ENCODE data around the gene TES.

TES gene

GRCh38 chr7:116230191-116231005 lies 20.1 kb downstream of the TES start:
- TF ChIP-seq JUND (IDR thresholded peaks at IDR 0.05; ENCODE audit: low read depth): no peak
- no peak for DNase-seq (ENCODE audit: low read depth in 1 of 2, low spot score in 1 of 2)
- in situ Hi-C loops (cut with HindIII; ENCODE audit: low pct_unique_long_range_greater_than_20kb, low sequenced_read_pairs): no loop called here

DNA sequence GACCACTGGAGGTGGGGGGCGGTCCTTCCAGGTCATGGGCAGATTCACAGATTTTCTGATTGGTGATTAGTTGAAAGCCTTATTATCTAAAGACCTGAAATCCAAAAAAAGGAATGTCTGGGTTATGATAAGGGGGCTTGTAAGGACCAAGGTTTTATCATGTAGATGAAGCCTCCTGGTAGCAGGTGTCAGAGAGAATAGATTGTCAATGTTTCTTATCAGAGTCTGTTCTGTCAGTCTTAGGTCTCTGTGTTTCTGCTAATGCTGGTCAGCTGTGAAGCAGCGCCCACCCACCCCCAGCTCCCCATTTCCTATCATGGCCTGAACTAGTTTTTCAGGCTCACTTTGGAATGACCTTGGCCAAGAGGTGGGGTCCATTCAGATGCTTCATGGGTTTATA lies 21.2 kb downstream of the TES start:
- no peak for DNase-seq (ENCODE audit: low read depth in 1 of 2, low spot score in 1 of 2)
- in situ Hi-C loops (cut with HindIII; ENCODE audit: low pct_unique_long_range_greater_than_20kb, low sequenced_read_pairs): no loop called here

DNA sequence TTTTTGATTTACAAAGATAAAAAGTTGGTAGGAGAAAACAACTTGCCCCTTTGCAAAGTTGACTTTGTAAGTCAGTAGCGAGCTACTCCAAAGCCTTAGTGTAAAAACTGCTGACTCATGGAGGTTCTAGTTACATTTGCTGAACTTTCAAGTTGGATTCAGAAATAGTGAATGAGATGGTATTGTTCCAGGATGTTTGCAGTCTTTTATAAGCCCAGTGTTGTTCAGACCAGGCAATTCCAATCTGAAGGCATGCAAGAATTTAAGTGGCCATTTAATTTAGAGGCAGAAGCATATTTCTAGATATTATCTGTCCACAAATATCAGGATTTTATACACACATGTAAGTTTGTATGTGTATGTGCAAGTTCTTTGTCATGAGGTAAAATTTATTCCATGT lies 21.6 kb downstream of the TES start:
- in situ Hi-C loops (cut with HindIII; ENCODE audit: low pct_unique_long_range_greater_than_20kb, low sequenced_read_pairs): no loop called here
- no peak for TF ChIP-seq JUND (IDR thresholded peaks at IDR 0.05; ENCODE audit: low read depth)
- DNase-seq (ENCODE audit: low read depth in 1 of 2, low spot score in 1 of 2): peak in 1 of 2 experiments; percentile 35

More for the DNA sequence above, 21.2 kb downstream of the TES start:
- TF ChIP-seq JUND (IDR thresholded peaks at IDR 0.05; ENCODE audit: low read depth): no peak

GRCh38 chr7:116232350-116232749 lies 22.0 kb downstream of the TES start:
- DNase-seq (ENCODE audit: low read depth in 1 of 2, low spot score in 1 of 2): no peak
- no peak for TF ChIP-seq JUND (IDR thresholded peaks at IDR 0.05; ENCODE audit: low read depth)
- in situ Hi-C loops (cut with HindIII; ENCODE audit: low pct_unique_long_range_greater_than_20kb, low sequenced_read_pairs): no loop called here

DNA sequence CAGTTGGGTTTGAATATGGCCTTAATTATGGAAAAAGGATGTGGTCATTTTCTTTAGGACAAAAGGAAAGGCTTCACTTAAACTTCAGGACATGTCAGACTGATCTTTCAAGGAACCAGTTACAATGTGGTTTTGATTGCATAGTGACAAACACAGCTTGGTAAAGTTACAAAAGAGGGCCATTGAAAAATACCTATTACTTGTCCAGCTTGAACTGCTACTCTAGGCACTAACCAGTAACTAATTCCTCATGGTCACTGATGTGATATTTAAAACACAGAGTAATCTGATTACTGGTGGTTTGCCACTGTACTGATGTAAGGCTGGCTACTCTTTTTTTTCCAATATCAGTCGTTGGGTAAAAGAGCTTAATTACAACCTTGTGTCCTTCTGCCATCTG lies 22.6 kb downstream of the TES start:
- no peak for TF ChIP-seq JUND (IDR thresholded peaks at IDR 0.05; ENCODE audit: low read depth)
- in situ Hi-C loops (cut with HindIII; ENCODE audit: low pct_unique_long_range_greater_than_20kb, low sequenced_read_pairs): no loop called here
- no peak for DNase-seq (ENCODE audit: low read depth in 1 of 2, low spot score in 1 of 2)

- no peak for TF ChIP-seq JUND (IDR thresholded peaks at IDR 0.05; ENCODE audit: low read depth)
- no peak for DNase-seq (ENCODE audit: low read depth in 1 of 2, low spot score in 1 of 2)
- in situ Hi-C loops (cut with HindIII; ENCODE audit: low pct_unique_long_range_greater_than_20kb, low sequenced_read_pairs): no loop called here
Observed at GRCh38 chr7:116234517-116235200, 24.3 kb downstream of the TES start.

DNA sequence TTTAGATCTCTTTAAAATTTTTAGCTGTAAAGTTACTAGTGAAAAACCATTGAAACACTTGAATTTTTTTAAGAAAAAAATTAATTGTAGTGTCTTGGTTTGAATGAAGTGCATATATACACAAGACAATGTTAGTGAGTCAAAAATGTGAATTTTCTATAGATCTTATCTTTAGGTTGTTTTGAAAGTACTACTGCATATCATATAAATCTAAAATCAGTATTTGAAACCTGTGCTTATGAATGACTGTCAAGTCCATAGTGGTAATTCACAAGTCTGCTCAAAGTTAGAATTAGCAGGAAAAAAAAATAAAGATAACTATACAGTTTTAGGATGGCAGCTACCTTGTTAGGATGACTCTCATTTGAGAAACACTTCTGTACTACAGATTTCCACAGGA lies 25.0 kb downstream of the TES start:
- no peak for TF ChIP-seq JUND (IDR thresholded peaks at IDR 0.05; ENCODE audit: low read depth)
- in situ Hi-C loops (cut with HindIII; ENCODE audit: low pct_unique_long_range_greater_than_20kb, low sequenced_read_pairs): no loop called here
- no peak for DNase-seq (ENCODE audit: low read depth in 1 of 2, low spot score in 1 of 2)

DNA sequence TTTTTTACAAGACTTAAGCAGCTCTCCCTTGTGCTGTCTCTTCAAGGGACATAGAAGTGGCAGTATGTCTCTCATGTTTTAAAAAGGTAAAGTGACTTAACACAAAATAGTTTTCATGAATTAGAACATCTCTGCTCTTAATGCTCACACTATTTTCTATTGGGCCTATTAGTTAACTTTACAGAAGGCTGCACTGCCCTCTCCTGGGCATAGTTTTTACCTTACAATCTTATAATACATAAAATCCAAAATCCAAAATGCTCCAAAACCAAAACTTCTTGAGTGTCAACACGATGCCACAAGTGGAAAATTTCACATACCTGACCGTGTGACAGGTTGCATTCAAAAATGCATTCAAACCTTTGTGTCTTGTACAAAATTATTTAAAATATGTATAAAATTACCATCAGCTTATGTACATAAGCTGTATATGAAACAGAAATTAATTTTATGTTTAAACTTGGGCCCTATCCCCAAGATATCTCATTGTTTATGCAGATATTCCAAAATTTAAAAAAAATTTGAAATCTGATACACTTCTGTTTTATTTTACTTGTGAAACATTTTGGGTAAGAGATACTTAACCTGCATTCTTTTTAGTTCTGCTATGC lies 25.8 kb downstream of the TES start:
- TF ChIP-seq JUND (IDR thresholded peaks at IDR 0.05; ENCODE audit: low read depth): no peak
- in situ Hi-C loops (cut with HindIII; ENCODE audit: low pct_unique_long_range_greater_than_20kb, low sequenced_read_pairs): no loop called here
- peak in 1 of 2 experiments; percentile 62 for DNase-seq (ENCODE audit: low read depth in 1 of 2, low spot score in 1 of 2)

- in situ Hi-C loops (cut with HindIII; ENCODE audit: low pct_unique_long_range_greater_than_20kb, low sequenced_read_pairs): no loop called here
- no peak for DNase-seq (ENCODE audit: low read depth in 1 of 2, low spot score in 1 of 2)
- no peak for TF ChIP-seq JUND (IDR thresholded peaks at IDR 0.05; ENCODE audit: low read depth)
Observed at GRCh38 chr7:116239020-116239419, 28.7 kb downstream of the TES start.

DNA sequence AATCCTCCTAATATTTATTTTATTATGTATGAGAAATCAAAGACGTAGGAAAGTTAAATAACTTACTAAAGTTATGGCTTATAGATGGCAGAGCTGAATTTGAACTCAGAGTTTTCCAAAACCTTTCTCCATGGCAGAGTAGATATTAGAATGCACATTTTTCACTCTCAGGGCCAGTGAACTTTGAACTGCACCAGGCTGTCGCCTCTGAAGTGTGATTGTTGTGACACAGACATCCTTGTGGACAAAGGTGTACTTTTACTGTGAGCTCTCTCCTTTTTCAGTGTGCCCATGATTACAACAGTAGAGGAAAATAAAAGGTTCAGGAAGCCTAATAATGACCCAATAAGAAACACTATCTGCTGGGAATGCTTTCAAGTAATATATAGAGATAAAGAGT lies 29.1 kb downstream of the TES start:
- in situ Hi-C loops (cut with HindIII; ENCODE audit: low pct_unique_long_range_greater_than_20kb, low sequenced_read_pairs): no loop called here
- no peak for DNase-seq (ENCODE audit: low read depth in 1 of 2, low spot score in 1 of 2)
- TF ChIP-seq JUND (IDR thresholded peaks at IDR 0.05; ENCODE audit: low read depth): no peak

DNA sequence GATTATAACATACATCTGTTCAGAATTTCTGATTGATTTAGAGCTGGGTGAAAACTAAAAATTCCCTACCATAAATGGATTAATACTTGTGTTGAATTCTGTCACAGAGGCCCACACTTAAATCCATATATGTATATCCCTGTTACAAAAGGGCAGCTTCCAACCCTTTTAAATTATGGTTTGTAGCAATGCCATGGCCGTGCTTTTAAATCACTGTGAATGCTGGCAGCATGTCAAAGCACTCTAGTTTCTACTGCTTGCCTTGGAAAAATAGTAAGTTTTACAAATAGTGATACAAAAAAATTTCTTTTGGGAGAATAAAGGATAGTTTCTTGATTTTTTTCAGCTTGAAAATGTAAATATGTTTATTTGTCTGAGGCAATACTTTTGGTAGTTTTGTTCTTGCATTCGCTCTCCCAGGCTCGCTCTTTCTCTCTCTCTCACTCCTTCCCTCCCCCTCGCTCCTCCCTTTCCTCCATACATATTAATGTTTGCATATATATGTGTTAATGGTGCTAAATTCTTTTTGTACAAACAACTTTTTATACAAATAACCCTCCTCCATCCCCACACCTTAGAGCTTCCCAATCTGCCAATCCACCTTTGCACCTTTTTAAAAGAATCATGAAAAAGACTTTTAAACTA lies 29.8 kb downstream of the TES start:
- in situ Hi-C loops (cut with HindIII; ENCODE audit: low pct_unique_long_range_greater_than_20kb, low sequenced_read_pairs): no loop called here
- TF ChIP-seq JUND (IDR thresholded peaks at IDR 0.05; ENCODE audit: low read depth): no peak
- DNase-seq (ENCODE audit: low read depth in 1 of 2, low spot score in 1 of 2): no peak

GRCh38 chr7:116241291-116241690 lies 31.0 kb downstream of the TES start:
- no peak for DNase-seq (ENCODE audit: low read depth in 1 of 2, low spot score in 1 of 2)
- TF ChIP-seq JUND (IDR thresholded peaks at IDR 0.05; ENCODE audit: low read depth): no peak
- in situ Hi-C loops (cut with HindIII; ENCODE audit: low pct_unique_long_range_greater_than_20kb, low sequenced_read_pairs): no loop called here

DNA sequence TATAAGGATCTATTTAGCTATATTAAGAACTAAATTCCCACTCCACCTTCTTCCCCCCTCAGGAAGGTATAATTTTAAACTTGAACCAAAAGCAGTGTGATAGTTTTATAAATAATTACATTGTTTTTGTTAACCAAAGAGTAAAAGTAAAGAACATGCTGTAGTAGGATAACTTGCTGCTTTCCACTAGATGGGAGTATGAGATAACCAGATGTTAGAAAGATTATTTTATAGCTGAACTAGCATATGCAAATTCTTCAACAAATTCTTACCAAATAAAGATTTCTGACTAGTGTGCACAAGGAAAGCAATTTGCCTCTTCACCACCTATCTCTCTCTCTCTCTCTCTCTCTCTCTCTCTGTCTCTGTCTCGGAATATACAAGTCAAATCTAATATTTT lies 31.8 kb downstream of the TES start:
- no peak for TF ChIP-seq JUND (IDR thresholded peaks at IDR 0.05; ENCODE audit: low read depth)
- DNase-seq (ENCODE audit: low read depth in 1 of 2, low spot score in 1 of 2): no peak
- in situ Hi-C loops (cut with HindIII; ENCODE audit: low pct_unique_long_range_greater_than_20kb, low sequenced_read_pairs): no loop called here

All from T47D (cell line).